ENCODE results near the gene CLOCK.
"Not testable (repeated sequence)": the region's sequence is repeated elsewhere in the genome, so short reads cannot be mapped to it uniquely, and the experiment has no call there.

GRCh38 chr4:55582773-55583172 lies 36.1 kb upstream of the CLOCK start:
- not testable (repeated sequence) for TF ChIP-seq POLR2AphosphoS5 (IDR thresholded peaks at IDR 0.05; ENCODE audit: low read depth, low read length); TAF1 (IDR thresholded peaks at IDR 0.05; ENCODE audit: borderline replicate concordance, low read depth, low read length)
